ENCODE results near the gene ATP4B. TPM values are rescaled to one million over a fixed set of nuclear protein-coding genes. Genes with fewer than 3 reads are reported as not detected.
A peak's percentile ranks its signal among the peaks of the same experiment; 100 is the strongest.

The ATP4B gene
- total RNA-seq, 1 donor from 2014 or later: not detected

DNA sequence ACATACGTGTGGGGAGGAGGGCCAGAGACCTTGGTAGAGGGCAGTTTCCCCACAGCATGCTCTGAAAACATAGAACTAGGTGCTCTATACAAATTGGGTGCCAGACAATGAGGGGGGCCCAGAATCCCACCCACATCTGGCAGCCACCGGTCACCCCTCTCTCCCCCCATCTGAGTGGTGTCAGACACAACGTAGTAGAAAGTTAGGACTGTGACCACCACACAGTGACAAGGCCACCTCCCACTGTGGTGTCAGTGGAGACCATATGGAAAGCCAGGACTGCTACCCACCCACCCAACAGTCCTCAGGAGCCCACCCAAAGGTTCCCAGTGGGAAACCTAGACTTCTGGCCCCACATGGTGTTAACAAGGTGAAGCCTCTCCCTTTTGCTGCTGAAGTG, 2.1 kb upstream of the ATP4B start:
- Mint-ChIP-seq H3K4me1 (no peaks in the 10 kb centered on the region), H3K36me3 (ENCODE audit: low read depth) (no peaks in the 10 kb centered on the region), H3K27ac (no peak overlapping the region), H3K9me3 (peaks cover 14% of the 10 kb centered on the region), H3K27me3 (peaks cover 3% of the 10 kb centered on the region), H3K4me3 (no peak overlapping the region)
- intact Hi-C loops (cut with micrococcal nuclease): no loop called here
- ChIA-PET CTCF (no interaction called here), POLR2A (no interaction called here)
- ATAC-seq (ENCODE audit: low read depth): no peak
- TF ChIP-seq, protein P1, sequence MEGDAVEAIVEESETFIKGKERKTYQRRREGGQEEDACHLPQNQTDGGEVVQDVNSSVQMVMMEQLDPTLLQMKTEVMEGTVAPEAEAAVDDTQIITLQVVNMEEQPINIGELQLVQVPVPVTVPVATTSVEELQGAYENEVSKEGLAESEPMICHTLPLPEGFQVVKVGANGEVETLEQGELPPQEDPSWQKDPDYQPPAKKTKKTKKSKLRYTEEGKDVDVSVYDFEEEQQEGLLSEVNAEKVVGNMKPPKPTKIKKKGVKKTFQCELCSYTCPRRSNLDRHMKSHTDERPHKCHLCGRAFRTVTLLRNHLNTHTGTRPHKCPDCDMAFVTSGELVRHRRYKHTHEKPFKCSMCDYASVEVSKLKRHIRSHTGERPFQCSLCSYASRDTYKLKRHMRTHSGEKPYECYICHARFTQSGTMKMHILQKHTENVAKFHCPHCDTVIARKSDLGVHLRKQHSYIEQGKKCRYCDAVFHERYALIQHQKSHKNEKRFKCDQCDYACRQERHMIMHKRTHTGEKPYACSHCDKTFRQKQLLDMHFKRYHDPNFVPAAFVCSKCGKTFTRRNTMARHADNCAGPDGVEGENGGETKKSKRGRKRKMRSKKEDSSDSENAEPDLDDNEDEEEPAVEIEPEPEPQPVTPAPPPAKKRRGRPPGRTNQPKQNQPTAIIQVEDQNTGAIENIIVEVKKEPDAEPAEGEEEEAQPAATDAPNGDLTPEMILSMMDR (IDR thresholded peaks at IDR 0.05): no peak
- no peak for DNase-seq

DNA sequence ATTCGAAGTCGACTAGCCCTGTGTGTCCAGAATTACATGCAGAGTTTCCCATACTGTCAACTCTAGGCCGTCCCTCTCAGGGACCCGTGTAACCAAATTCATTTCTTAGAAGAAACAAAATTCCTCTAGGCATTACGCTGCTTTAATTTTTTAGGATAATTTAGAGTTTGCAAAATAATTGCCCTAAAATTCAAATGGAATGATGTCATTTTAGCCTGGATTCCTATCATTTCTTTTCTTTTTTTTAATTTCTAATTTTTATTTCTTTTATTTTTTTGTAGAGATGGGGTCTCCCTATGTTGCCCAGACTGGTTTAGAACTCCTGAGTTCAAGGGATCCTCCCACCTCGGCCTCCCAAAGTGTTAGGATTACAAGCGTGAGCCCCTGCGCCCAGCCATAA, 1.3 kb upstream of the ATP4B start:
- POLR2A ChIA-PET: no interaction called here
- TF ChIP-seq, protein P1 (IDR thresholded peaks at IDR 0.05): no peak
- no peak for DNase-seq
- intact Hi-C loops (cut with micrococcal nuclease): no loop called here
- CTCF ChIA-PET: no interaction called here
- H3K27me3 Mint-ChIP-seq: peaks cover 3% of the 10 kb centered on the region
- peaks cover 14% of the 10 kb centered on the region for H3K9me3 Mint-ChIP-seq
- no peak for ATAC-seq (ENCODE audit: low read depth)
- no peaks in the 10 kb centered on the region for H3K4me1 Mint-ChIP-seq
- no peak overlapping the region for H3K27ac Mint-ChIP-seq
- H3K4me3 Mint-ChIP-seq: no peak overlapping the region
- H3K36me3 Mint-ChIP-seq (ENCODE audit: low read depth): no peaks in the 10 kb centered on the region

DNA sequence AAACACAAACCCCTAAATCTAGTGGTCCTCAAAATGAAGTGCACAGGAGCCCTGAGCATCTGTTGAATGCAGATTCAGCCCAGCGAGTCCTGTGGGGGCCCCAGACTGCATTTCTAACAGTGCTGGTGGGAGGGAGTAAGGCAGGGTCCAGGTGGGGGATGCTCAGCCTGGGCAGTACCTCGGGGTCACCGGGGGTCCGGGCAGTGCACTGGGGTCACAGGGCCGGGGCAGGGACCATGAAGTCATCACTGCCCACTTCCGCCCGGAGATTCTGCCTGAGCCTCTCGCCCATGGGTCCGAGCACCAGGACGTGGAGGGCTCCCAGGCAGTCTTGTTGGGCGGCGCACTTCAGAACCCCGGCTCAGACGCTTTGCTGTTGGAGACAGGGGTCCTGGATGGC, 838 bp upstream of the ATP4B start:
- ATAC-seq (ENCODE audit: low read depth) (no peak), DNase-seq (peak; percentile 6)
- Mint-ChIP-seq H3K9me3 (peaks cover 14% of the 10 kb centered on the region), H3K27ac (no peak overlapping the region), H3K27me3 (peaks cover 3% of the 10 kb centered on the region), H3K4me1 (no peaks in the 10 kb centered on the region), H3K4me3 (no peak overlapping the region), H3K36me3 (ENCODE audit: low read depth) (no peaks in the 10 kb centered on the region)
- intact Hi-C loops (cut with micrococcal nuclease): no loop called here
- ChIA-PET CTCF (no interaction called here), POLR2A (no interaction called here)
- TF ChIP-seq, protein P1 (IDR thresholded peaks at IDR 0.05): no peak

DNA sequence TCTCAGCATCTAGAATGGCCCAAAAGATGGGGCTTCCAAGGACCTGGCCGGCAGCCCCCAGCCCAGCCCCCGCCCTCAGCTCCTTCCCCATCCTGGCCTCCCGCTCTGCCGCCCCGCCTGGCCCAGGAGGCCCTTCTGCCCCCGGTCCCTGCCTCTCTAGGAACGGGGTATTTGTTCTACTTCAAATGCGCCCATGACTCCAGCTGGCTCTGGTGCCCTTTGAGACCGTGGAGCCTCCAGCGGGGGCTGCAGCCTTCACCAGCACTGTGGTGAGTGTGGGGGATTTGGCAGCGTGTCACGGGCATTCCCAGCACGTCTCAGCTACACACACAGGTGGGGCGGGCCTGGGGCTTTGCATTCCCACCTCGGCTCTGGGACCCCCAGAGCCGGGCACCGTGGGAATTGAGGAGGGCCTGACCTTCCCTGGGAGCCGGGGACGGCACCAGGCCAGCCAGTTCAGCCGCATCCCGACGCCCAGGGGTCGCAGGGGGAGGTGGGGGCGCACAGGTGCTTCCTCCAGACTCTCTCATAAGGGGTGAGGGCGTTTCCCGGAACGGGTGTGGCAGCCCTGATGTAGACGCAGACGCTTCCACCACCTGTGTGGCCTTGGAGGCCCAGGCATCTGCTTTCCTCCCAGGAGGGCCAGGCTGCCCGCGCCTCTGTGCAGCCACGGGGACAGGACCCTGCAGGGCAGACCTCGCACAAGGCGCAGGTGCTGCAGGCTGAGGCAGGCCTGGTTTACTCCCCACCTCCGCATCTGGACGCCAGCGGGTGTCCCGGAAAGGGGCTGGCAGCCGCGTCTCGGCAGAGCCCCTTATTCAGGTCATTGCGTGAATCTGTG, 947 bp downstream of the ATP4B start:
- H3K36me3 Mint-ChIP-seq (ENCODE audit: low read depth): no peaks in the 10 kb centered on the region
- intact Hi-C loops (cut with micrococcal nuclease): no loop called here

DNA sequence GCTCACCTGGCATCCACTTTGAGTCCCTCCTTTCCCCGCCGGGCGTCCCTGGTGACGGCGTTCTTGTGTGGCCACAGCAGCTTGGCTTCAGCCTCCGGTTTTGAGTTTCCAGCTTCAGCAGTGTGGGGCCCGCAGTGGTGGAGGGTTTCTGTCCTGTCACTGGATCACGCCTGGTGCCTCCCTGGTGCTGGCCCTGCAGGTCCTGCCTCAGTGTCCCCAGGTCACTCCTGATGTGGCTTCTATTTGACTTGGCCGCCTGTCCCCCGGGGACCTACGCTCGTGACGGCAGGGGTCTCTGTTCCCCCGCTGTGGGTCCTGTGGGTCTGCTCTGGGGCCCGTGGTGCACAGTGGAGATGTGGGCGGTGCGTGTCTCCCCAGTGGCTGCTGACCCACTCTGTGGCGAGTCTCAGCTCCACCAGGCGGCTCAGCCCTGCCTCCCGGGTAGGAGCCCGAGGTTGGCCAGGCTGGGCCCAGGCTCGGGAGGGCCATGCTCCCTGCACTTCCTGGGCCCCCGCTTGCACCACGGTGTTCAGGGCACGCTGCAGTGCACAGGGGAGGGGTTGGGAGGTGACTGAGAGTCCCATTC, 1.9 kb downstream of the ATP4B start:
- ATAC-seq (ENCODE audit: low read depth) (no peak), DNase-seq (peak; percentile 10)
- intact Hi-C loops (cut with micrococcal nuclease): no loop called here
- Mint-ChIP-seq H3K9me3 (peaks cover 5% of the 10 kb centered on the region), H3K27ac (no peak overlapping the region), H3K27me3 (peaks cover 3% of the 10 kb centered on the region), H3K36me3 (ENCODE audit: low read depth) (no peaks in the 10 kb centered on the region), H3K4me1 (no peaks in the 10 kb centered on the region), H3K4me3 (no peak overlapping the region)
- POLR2A ChIA-PET: no interaction called here
- CTCF ChIA-PET: no interaction called here
- TF ChIP-seq, protein P1 (IDR thresholded peaks at IDR 0.05): no peak

More for the DNA sequence above, 947 bp downstream of the ATP4B start:
- TF ChIP-seq, protein P1 (IDR thresholded peaks at IDR 0.05): no peak
- DNase-seq (peak; percentile 9), ATAC-seq (ENCODE audit: low read depth) (no peak)
- H3K4me1 Mint-ChIP-seq: no peaks in the 10 kb centered on the region
- peaks cover 14% of the 10 kb centered on the region for H3K9me3 Mint-ChIP-seq
- peaks cover 3% of the 10 kb centered on the region for H3K27me3 Mint-ChIP-seq
- ChIA-PET CTCF (no interaction called here), POLR2A (no interaction called here)
- no peak overlapping the region for H3K4me3 Mint-ChIP-seq
- no peak overlapping the region for H3K27ac Mint-ChIP-seq

Measured in activated B cell treated with CpG ODN at 0.5 μM for 24 hours (primary cell).